ENCODE measurements around the gene UBE2F.
"Not testable (repeated sequence)": the region's sequence is repeated elsewhere in the genome, so short reads cannot be mapped to it uniquely, and the experiment has no call there.

The UBE2F gene

DNA sequence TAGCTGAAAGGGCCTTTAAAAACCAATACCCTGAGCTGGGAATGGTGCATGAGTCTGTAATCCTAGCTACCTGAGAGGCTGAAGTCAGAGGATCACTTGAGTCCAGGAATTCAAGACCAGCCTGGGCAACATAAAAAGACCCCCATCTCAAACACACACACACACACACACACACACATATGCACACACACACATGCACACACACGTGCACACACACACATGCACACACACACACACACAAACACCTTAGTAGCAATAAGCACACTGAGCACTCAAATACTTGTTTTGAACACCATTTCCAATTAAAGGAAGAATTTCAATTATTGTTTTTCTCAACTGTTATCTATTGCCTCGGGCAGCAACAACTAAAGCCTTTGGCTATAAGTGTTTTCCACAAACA lies 25.6 kb upstream of the UBE2F start:
- POLR2A ChIA-PET, result no interaction called here
- no peak for DNase-seq (ENCODE audit: extremely low spot score)
- CTCF ChIA-PET, result no interaction called here
- TF ChIP-seq TARDBP (IDR thresholded peaks at IDR 0.05), result no peak
- no peak for TF ChIP-seq HDGF (IDR thresholded peaks at IDR 0.05; ENCODE audit: borderline replicate concordance)
- no peak for TF ChIP-seq ZNF384 (IDR thresholded peaks at IDR 0.05)
- TF ChIP-seq FOXM1 (IDR thresholded peaks at IDR 0.05; ENCODE audit: borderline replicate concordance), result no peak

DNA sequence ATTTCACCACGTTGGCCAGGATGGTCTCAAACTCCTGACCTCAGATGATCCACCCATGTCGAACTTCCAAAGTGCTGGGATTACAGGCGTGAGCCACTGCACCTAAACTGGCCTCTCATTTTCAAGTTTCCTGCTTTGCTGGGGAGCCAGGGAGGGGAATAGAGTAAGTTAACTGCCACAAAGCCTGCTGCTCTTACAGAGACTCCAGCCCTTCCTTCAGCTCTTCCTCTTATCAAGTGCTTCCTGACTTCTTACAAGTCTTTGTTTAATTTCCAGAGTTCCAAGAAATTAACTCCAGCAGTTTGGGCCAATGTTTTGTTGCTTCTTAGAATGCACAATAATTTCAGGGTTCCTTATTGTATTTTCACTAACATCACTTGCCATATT lies 24.3 kb upstream of the UBE2F start:
- DNase-seq (ENCODE audit: extremely low spot score), result no peak
- POLR2A ChIA-PET, result no interaction called here
- no peak for TF ChIP-seq BHLHE40 (IDR thresholded peaks at IDR 0.05; ENCODE audit: borderline replicate concordance)
- CTCF ChIA-PET, result no interaction called here

DNA sequence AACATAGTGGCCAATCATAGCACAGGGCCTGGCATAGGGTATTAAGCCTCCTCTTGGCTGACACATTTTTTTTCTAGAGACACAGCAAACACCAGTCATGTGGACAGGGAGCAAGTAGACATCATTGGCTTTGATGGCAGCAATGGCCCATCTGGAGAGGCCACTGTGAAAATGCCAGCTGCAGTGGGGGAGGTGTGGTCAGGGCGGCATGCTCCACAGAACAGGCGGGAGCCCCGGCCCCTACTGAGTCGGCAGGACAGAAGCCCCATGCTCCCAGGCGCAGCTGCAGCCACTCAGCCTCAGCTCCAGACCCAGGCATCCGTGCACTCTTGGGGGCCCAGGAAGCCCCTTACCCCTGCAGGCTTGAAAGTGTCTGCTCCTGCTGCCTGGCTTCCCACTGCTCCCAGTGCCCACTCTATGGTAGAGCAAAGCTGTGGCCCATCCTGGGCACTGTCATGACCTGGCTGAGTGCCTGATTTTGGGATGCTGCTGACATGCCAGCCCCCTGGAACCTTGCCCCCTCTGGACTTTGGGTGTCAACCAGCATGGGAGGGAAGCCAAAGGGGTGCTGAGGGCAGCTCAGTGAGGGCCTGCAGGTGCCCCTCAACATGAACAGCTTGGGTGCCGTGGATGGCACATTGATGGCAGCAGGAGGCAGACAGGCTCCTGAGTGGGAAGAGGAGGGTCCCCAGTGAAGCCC lies 23.3 kb upstream of the UBE2F start:
- POLR2A ChIA-PET, result no interaction called here
- no peak for TF ChIP-seq FOXM1 (IDR thresholded peaks at IDR 0.05; ENCODE audit: borderline replicate concordance)
- no peak for TF ChIP-seq NFRKB (IDR thresholded peaks at IDR 0.05)
- TF ChIP-seq L3MBTL2 (conservative IDR thresholded peaks at IDR 0.05), result no peak
- TF ChIP-seq ZNF384 (IDR thresholded peaks at IDR 0.05), result no peak
- TF ChIP-seq, protein P1, sequence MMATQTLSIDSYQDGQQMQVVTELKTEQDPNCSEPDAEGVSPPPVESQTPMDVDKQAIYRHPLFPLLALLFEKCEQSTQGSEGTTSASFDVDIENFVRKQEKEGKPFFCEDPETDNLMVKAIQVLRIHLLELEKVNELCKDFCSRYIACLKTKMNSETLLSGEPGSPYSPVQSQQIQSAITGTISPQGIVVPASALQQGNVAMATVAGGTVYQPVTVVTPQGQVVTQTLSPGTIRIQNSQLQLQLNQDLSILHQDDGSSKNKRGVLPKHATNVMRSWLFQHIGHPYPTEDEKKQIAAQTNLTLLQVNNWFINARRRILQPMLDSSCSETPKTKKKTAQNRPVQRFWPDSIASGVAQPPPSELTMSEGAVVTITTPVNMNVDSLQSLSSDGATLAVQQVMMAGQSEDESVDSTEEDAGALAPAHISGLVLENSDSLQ (IDR thresholded peaks at IDR 0.05), result no peak
- TF ChIP-seq CTBP1 (IDR thresholded peaks at IDR 0.05; ENCODE audit: borderline replicate concordance), result no peak
- no peak for TF ChIP-seq ELF4 (IDR thresholded peaks at IDR 0.05)
- no peak for TF ChIP-seq HDGF (IDR thresholded peaks at IDR 0.05; ENCODE audit: borderline replicate concordance)
- TF ChIP-seq ARNT (IDR thresholded peaks at IDR 0.05), result no peak
- no peak for TF ChIP-seq FOXK2 (IDR thresholded peaks at IDR 0.05)
- DNase-seq (ENCODE audit: extremely low spot score), result no peak
- CTCF ChIA-PET, result no interaction called here

DNA sequence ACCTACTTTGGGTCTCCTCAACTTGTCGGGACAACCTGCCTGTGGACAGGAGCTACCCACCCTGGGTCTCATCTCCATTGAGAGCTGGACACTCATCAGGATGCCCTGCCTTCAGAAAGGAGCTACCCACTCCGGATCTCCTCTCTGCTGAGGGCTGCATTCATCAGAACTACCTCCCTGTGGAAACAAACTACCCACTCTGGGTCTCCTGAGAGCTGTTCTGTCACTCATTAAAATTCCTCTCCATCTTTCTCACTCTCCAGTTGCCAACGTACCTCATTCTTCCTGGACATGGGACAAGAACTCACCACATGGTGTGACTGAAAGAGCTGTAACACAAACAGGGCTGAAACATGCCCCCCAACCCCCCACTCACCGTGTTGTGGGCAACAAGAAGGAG lies 22.5 kb upstream of the UBE2F start:
- DNase-seq (ENCODE audit: extremely low spot score), result no peak
- TF ChIP-seq ELF4 (IDR thresholded peaks at IDR 0.05), result no peak
- no peak for TF ChIP-seq NFRKB (IDR thresholded peaks at IDR 0.05)
- TF ChIP-seq BHLHE40 (IDR thresholded peaks at IDR 0.05; ENCODE audit: borderline replicate concordance), result no peak
- no peak for TF ChIP-seq TARDBP (IDR thresholded peaks at IDR 0.05)
- TF ChIP-seq FOXK2 (IDR thresholded peaks at IDR 0.05), result no peak
- no peak for TF ChIP-seq ARNT (IDR thresholded peaks at IDR 0.05)
- no peak for TF ChIP-seq SUZ12 (IDR thresholded peaks at IDR 0.05)
- TF ChIP-seq, protein P1 (IDR thresholded peaks at IDR 0.05), result no peak
- no peak for TF ChIP-seq L3MBTL2 (conservative IDR thresholded peaks at IDR 0.05)
- TF ChIP-seq ZNF384 (IDR thresholded peaks at IDR 0.05), result no peak
- POLR2A ChIA-PET, result no interaction called here
- CTCF ChIA-PET, result no interaction called here

DNA sequence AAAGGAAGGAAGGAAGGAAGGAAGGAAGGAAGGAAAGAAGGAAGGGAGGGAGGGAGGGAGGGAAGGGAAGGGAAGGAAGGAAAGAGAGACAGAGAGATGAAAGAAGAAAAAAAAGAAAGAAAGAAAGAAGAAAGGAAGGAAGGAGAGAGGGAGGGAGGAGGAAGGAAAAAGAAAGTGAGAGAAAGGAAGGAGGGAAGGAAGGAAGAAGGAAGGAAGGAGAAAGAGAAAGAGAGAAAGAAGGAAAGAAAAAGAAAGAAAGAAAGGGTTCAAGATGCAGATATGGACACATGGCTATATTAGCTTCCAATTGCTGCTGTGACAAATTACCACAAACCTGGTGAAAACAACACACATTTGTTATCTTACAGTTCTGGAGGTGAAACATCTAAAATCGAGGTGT lies 20.4 kb upstream of the UBE2F start:
- TF ChIP-seq HDGF (IDR thresholded peaks at IDR 0.05; ENCODE audit: borderline replicate concordance), result no peak
- TF ChIP-seq ELF4 (IDR thresholded peaks at IDR 0.05), result no peak
- no peak for TF ChIP-seq FOXM1 (IDR thresholded peaks at IDR 0.05; ENCODE audit: borderline replicate concordance)
- TF ChIP-seq L3MBTL2 (conservative IDR thresholded peaks at IDR 0.05), result no peak
- no peak for TF ChIP-seq TARDBP (IDR thresholded peaks at IDR 0.05)
- no peak for TF ChIP-seq LEF1 (IDR thresholded peaks at IDR 0.05; ENCODE audit: borderline replicate concordance)
- no peak for DNase-seq (ENCODE audit: extremely low spot score)
- ChIA-PET POLR2A (no interaction called here), CTCF (no interaction called here)

DNA sequence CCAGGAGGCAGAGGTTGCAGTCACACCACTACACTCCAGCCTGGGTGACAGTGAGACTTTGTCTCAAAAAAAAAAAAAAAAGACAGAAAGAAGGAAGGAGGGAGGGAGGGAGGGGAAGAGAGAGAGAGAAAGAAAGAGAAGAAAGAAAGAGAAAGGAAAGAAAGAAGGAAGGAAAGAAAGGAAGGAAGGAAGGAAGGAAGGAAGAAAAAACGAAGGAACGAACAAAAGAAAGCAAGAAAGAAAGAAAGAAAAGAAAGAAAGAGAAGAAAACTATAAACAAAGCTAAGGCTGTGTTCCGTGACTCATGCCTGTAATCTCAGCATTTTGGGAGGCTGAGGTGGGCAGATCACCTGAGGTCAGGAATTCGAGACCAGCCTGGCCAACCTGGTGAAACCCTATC lies 15.5 kb upstream of the UBE2F start:
- CTCF ChIA-PET; POLR2A ChIA-PET; DNase-seq (ENCODE audit: extremely low spot score): not testable (repeated sequence)

DNA sequence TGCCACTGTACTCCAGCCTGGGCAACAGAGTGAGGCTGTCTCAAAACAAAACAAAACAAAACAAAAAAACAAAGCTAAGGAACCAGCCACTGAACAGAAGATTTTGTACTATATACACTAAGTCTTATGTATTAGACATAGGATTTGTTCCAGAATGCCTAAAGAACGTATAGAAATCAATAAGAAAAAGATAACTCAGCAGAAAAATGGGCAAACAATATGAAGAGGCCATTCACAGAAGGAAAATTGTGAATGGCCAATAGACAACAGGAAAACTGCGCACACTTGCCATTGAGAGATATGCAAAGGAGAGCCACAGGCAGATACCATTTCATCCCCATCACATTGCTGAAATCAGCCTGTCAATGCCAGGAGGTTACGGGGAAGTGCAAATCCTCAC lies 14.9 kb upstream of the UBE2F start:
- TF ChIP-seq ZNF384 (IDR thresholded peaks at IDR 0.05) (no peak), BHLHE40 (IDR thresholded peaks at IDR 0.05; ENCODE audit: borderline replicate concordance) (no peak), FOXM1 (IDR thresholded peaks at IDR 0.05; ENCODE audit: borderline replicate concordance) (no peak), FOXA1 (IDR thresholded peaks at IDR 0.05) (no peak), ELF4 (IDR thresholded peaks at IDR 0.05) (no peak), ARNT (IDR thresholded peaks at IDR 0.05) (no peak), FOXK2 (IDR thresholded peaks at IDR 0.05) (no peak), L3MBTL2 (conservative IDR thresholded peaks at IDR 0.05) (no peak), LEF1 (IDR thresholded peaks at IDR 0.05; ENCODE audit: borderline replicate concordance) (no peak), CTBP1 (IDR thresholded peaks at IDR 0.05; ENCODE audit: borderline replicate concordance) (no peak), HDGF (IDR thresholded peaks at IDR 0.05; ENCODE audit: borderline replicate concordance) (no peak), TARDBP (IDR thresholded peaks at IDR 0.05) (no peak), SP1 (IDR thresholded peaks at IDR 0.05) (no peak), SUZ12 (IDR thresholded peaks at IDR 0.05) (no peak), NFRKB (IDR thresholded peaks at IDR 0.05) (no peak)
- TF ChIP-seq, protein P1 (IDR thresholded peaks at IDR 0.05), result no peak
- no peak for DNase-seq (ENCODE audit: extremely low spot score)
- ChIA-PET CTCF (no interaction called here), POLR2A (no interaction called here)
